Endometrial microvascular endothelial cells (primary cell): ENCODE data around the gene PLXDC2. TPM values are rescaled to one million over a fixed set of nuclear protein-coding genes. Genes with fewer than 3 reads are reported as not detected.

Experiments used
- in situ Hi-C: cut with HindIII; loops from 2 replicates; pipeline ENCODE4 v1.10.0; 2017; ENCODE audit warnings: low sequenced_read_pairs, low pct_unique_long_range_greater_than_20kb; ENCODE audit errors: inconsistent ontology term
- total RNA-seq: library from RNA; depleted of rRNA; stranded (reverse); fragments of >200 nt; gene quantifications from one replicate; pipeline ENCODE4 v1.2.3, GENCODE V29; 2015; ENCODE audit errors: inconsistent ontology term

Gene PLXDC2
- total RNA-seq, 1 donor from 2014 or later, result not detected

DNA sequence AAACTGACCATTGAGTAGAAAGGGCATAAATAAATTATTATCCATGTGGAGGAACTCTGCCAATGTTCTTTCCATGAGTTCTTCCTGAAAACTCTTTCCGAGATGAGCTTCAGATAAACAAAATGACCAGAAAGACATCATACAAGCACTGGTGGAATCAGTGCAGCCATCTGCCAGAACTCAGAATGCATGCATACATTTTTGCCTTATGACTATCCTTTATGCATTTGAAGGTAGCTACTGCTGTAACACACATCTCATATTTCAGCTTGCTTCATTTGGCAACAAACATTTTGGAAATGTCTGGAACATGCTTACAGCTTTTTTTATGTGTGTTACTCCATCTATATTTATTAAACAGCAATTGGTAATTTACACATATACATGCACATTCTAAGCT, 448.9 kb downstream of the PLXDC2 start:
- in situ Hi-C loops, result no loop called here

GRCh38 chr10:20267734-20268133, 451.5 kb downstream of the PLXDC2 start:
- in situ Hi-C loops, result no loop called here

GRCh38 chr10:20271490-20271889, 455.3 kb downstream of the PLXDC2 start:
- in situ Hi-C loops, result no loop called here

- in situ Hi-C loops, result no loop called here
Observed at GRCh38 chr10:20272608-20273007, 456.4 kb downstream of the PLXDC2 start.

DNA sequence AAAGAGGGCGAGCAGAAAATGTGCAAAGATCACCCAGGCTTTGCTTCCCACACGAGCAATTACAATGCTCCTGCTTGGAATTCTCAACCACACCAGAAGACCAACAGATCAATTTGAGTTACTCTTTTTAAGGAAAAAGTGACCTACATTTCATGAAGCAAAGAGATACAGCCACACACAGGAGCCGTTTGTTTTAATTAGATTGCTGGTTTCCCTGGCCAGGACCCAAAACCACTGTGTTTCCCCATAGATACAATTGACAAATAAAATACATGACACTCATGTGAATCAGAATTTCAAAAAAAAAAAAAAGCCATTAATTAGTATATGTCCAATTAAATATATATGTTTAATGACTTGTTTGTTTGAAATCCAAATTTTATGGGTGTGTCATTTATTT, 458.3 kb downstream of the PLXDC2 start:
- in situ Hi-C loops, result no loop called here

DNA sequence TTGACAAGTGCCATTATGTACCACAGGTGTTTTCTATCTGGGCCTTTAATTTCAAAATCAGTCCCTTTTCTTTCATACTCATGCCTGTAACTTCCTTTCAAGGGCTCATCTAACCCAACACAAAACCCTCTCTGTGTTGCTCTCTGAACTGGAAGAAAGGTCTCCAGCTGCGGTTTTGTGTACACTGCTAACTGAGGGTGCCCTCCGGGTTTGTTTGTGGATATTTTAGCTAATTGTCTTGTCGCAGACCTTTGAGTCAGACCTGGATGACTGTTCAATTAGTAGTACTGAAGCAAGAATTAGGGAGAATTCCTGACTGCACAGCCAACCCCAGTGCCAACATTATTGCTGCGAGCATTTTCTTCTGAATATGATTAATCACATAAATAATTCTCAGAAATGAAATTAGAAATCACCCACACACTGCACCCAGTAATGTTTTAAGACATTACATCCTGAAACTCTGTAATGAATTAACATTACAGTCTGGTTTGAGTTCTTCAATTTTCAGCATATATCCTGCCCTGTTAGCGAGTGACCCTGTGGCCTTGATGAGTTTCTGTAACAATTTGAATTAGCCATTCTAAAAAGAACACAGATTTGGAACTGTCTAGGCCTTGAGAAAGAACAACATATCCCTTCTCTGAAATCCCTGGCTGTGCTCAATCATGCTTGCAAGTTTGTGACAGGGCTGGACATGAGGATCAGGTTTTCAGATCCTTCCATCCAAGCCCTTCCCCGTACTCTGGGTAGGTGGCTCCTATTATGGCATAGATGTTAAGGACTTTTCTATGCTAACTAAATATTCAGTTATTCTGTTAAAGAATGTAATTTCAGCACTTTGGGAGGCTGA, 460.1 kb downstream of the PLXDC2 start:
- in situ Hi-C loops, result no loop called here

- in situ Hi-C loops, result no loop called here
Observed at GRCh38 chr10:20277820-20278219, 461.6 kb downstream of the PLXDC2 start.

DNA sequence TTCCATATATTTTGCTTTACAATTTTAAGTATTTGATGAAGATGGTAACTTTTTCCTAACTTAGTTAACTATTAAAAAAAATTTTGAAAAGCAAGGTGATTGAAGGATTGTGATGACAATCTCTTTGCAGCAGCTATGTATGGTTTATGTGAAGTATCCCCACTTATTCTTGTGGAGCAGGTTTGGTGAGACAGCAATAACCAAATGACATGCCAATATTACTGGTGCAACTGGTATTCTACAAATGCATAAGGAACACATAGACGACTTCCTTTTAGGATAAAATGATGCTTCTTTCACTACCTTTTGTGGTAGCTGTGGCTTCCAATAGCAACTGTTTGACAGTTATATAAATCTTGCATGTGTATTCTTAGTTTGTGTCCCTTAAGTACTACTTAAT, 465.3 kb downstream of the PLXDC2 start:
- in situ Hi-C loops, result no loop called here

- in situ Hi-C loops, result no loop called here
Observed at GRCh38 chr10:20287586-20287985, 471.4 kb downstream of the PLXDC2 start.

DNA sequence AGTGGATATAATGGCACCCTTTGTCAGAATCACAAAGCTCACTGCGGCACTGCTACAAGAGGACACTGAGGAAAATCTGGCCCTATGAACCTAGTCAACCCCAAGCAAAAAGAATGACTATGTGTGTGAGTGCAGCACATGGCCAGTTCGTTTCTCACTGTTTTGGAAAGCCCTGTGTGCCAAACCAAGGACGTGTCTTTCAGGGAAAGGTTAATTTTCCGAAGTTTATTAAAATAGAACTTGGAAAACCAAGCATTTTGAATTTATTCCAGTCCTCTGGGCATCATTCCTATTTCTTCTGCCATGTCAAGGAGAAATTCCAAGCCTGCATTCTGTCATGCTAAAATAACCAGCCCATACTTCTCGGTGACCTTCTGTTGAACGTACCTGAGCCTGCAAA, 471.8 kb downstream of the PLXDC2 start:
- in situ Hi-C loops, result no loop called here

DNA sequence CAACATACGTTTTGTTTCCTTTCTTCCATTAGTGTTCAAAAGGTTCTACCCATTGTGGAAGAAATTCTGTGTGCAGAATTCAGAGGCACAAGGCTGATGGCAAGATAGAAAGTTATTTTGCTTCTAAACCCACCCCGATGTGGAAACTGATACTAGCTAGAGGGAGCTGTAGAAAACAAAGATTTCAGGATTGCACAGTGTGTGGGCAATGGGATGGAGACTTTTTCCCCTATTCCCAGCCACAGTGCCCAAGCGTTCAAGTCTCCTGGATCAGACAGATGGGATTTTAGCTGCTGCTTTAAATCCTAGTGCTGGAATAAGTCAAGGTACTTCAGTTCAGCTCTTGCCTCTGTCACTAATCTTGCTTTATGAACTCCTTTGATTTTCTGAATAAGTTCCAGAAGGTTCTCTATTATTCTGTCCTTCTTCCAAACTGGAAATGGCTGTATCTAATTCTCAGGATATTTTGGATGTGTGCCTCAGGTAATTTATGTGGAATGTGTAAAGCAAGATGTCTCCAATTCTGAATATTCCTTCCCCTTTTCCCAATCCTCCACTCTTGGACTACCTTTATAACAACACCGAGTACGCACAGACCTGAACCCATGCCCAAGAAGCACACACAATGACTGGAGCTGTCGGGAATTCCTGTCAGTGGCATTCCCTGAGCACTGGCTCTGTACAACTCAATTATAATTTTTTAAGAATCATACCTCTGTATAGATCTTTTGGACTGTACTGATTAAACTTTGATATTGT, 473.0 kb downstream of the PLXDC2 start:
- in situ Hi-C loops, result no loop called here

GRCh38 chr10:20298417-20298816, 482.2 kb downstream of the PLXDC2 start:
- in situ Hi-C loops, result no loop called here

DNA sequence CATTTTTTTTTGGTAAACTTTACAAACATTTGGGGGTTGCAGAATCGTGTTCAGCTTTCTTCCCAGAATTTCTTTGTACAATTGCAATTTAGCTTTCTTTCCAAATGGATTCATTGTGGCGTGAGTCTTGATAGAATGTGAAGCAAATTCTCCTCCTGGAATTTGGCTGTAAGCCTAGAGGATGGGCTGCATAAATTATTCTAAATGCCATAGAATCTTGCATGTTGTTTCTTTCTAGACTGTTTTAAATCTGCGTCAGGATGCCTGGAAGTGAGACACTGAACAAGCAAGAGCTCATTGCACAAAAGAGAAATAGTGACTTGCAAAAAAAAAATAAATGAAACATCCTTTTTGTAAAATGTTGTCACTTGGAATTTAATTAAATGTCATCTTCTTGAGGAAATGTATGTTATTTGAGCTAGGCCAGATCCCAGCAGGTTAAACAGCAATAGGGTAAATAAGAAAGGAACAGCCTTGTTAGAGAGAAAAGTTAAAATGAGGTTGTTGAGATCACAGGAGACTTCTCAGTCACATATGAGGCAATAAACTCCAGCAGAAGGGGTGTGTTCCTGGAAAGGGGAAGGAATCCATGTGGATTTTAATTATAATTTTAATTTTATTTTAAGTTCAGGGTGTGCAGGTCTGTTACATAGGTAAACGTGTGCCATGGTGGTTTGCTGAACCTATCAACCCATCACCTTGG, 483.0 kb downstream of the PLXDC2 start:
- in situ Hi-C loops, result no loop called here

GRCh38 chr10:20300735-20301134, 484.5 kb downstream of the PLXDC2 start:
- in situ Hi-C loops, result no loop called here

- in situ Hi-C loops, result no loop called here
Observed at GRCh38 chr10:20302033-20302432, 485.8 kb downstream of the PLXDC2 start.

DNA sequence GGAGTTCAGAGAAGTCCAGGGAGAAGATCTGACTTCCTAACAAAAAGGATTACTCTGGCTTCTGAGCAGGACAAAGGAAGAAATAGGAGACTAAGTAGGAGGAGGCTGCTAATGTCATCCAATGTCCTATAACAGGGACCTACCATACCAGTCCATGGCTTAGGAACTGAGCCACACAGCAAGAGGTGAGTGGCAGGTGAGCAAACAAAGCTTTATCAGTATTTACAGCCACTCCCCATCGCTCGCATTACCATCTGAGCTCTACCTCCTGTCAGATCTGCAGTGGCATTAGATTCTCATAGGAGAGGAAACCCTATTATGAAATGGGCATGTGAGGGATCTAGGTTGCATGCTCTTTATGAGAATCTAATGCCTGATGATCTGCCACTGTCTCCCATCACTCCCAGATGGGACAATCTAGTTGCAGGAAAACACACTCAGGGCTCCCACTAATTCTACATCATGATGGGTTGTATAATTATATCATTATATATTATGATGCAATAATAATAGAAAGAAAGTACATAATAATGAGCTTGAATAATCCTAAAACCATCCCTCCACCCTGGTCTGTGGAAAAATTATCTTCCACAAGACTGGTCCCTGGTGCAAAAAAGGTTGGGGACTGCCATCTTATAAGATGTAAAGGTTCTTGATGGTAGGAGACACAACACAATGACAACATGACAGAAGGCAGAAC, 487.4 kb downstream of the PLXDC2 start:
- in situ Hi-C loops, result no loop called here

DNA sequence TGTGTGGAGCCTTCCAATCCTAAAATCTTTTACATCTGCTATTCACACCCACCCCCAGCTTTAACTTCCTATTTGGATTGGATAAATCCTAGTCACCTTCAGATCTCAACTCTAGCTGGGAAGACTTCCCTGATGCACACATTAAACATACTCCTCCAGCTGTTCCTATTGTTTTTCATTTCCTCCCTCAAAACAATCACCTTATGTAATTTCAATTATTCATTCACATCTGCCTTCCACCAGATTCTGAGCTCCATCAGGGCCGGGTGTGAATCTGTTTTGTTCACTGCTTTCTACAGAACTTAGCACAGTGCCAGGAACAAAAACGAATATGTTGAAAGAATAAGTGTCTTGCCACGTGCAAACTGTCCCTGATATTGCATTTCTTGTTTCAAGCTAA, 497.4 kb downstream of the PLXDC2 start:
- in situ Hi-C loops, result no loop called here

GRCh38 chr10:20314431-20314830, 498.2 kb downstream of the PLXDC2 start:
- in situ Hi-C loops, result no loop called here

- in situ Hi-C loops, result no loop called here
Observed at GRCh38 chr10:20327954-20328353, 511.7 kb downstream of the PLXDC2 start.
